HUDEP-2 (cell line): ENCODE data around the gene DAPK1.

ENCODE experiments used
- DNase-seq, 76 experiments: peaks; one replicate each; lab custom pipeline; 2025; ENCODE audit not compliant: unreplicated experiment in 76 of 76; lab: John Stamatoyannopoulos, UW

Gene DAPK1

DNA sequence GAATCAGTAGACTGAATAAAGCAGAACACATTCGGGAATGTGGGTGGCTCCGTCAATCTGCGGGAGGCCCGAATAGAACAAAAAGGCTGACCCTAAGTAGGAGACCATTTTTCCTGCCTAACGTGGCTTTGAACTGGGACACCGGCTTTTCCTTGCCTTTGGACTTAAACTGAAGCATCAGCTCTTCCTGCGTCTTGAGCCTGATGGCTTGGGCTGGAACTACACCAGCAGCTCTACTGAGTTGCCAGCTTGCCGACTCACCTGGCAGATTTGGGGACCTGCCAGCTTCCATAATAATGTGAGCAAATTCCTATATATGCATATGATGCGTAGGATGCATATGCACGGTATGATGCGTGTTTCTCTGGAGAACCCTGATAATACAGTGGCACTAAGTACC lies 111.3 kb downstream of the DAPK1 start:
- no peak for DNase-seq

DNA sequence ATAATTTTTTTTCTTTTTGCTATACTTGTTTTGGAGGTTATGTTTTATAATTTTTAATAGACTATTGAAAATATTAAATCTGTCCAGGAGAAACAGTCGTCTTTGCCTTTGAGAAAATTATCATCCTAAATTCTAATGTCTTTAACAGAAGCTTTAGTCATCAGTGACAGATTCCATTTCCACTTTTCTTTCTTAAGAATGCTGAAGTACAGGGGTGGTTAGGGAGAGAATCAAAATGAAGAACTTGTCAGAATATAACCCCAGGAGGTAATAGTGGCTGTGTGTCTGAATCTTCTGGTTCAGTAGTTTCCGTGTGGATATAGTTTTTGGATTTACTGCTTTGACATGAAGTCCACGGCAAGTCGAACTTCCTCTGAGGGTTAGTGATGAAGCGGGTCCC lies 111.8 kb downstream of the DAPK1 start:
- no peak for DNase-seq

DNA sequence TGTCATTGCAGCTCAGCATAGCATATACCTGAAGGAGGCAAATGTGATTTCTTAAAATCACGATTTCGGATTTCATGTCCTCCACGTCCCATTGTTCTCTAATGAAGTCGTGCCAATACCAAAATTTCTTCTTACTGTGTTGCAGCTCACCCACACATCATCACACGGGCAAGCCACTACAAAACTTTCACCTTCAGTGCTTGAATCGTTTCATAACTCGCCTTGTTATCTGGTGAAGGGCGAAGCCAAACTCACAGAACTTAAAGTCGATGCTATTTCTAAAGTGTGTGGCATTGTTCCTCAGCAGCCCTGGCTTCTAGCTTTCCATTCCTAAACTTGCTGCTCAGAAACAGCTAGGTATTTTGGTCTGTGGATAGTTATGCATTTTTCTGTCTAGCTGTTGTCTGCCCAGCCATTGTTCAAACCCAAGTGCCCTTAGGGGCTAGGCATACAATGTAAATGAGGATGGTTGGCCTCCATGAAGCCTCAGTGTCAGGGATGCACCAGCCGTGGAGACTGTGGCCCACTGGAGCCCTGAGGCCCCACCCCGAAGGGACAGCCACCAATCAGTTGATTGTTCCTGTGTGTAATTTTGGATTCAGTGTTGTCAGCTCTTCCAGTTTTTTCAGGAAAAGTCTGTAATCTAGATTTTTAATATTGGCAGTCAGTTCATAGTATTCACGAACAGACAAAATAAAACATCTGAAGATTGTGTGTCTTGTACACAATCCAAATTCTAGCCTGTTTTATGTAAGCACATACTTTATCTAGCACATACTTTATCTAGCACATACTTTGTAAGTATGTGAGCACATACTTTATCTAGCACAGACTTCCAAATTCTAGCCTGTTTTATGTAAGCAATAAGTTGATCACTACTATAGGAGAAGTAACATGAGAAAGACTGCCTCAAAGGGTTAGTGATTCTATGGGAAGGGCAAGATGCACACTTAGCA lies 112.8 kb downstream of the DAPK1 start:
- DNase-seq, result no peak

DNA sequence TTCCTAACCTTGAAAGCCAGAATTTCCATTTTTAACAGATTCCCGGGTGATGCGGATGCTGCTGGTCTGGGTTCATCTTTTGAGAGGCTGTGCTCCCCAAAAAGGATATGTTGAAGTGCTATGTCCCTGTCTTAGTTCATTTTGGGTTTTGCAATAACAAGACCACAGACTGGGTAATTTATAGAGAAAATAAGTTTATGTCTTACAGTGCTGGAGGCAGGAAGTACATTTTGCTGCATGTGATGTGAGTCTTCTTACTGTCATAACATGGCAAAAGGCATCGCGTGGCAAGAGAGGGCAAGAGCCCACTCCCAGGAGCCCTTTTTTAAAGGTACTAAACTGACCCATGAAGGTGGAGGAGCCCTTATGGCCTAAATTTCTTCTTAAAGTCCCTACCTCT lies 114.1 kb downstream of the DAPK1 start:
- no peak for DNase-seq

DNA sequence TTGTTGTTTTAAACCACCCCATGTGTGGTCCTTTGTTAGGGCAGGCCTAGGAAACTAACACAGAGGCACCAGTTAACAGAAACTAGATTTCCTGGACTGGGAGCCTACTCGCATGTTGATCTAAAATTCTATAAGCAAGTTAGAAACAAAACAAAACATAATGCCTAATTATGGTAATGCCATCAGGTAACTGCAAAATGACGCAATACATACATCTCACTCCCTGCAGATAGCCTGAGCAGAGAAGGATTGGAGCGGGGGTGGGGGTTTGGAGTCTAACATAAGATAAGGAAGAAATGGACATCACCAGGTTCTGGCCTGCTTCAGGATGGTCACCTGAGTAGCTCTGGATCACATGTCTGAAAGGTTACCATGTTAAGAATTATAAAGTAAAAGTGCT lies 114.9 kb downstream of the DAPK1 start:
- DNase-seq, result no peak

DNA sequence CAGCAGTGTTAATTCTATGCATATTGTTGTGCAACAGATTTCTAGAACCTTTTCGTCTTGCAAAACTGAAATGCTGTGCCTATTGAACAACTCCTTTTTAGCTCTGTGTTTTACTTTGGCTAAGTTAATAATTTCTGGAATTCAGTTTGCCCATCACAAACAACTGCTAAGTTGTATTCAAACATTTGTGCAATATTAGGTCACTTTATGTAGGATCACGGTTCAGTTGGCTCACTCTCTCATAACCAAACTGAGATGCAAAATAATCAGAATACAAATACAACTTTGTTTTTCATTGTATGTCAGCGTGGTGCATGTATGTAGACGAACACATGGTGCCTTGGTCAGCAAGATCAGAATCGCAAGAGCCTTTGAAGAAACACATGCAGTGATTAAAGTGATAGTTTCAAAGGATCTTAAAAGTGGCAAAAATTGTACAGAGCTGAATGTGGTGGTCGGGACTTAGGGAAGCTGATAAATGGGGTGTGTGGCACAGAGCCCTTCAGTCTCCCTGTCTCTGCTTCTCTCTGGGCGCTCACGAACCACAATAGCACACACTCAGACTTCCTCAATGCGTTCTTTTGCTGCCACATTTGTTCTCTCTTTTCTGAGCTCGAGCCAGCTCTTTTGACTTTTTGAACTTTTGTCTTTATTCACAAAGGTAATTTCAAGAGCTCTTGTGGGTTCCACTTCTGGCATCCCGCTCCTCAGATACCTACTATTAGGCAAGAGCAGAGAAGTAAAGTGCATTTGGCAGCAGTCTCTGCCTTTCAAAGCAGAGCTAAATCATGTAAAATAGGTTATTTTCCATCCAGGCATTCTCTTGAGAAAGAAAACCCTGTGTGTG lies 115.8 kb downstream of the DAPK1 start:
- DNase-seq, result no peak

DNA sequence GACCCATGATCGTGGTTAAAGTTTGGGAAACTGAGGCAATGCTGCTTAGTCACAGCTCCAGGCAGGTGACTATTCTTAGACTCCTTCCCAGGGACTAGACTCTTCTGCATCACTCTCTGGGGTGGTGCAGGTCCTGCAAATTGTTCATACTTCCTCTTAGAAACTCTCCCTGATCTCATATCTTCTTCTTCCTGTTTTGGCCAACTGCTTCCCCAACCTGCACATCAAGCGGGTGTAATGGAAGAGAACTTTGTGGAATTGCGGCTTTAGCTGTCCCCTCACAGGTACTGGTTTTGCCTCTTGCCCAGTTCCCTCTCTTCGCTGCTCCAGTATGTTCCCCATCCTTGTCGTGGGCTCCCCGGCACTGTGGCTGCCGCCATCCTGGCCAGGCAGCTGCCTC lies 116.7 kb downstream of the DAPK1 start:
- no peak for DNase-seq

DNA sequence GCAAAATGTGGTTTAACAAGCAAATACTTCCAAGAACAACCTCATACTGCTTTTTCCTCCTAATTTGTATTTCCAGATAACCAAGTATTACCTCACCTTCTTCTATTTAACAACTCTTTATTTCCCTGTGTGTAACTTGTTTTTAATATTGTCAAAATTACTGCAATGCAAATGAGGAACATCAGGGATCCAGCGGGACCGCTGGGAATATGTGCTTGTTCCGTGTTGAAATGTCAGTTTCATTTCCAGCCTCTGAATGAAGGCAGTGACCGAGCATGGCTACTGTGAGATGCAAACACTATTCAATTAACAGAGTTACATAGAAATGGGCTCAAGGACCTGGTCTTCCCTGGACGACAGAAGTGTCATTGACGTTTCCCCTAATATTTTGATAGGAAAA lies 117.5 kb downstream of the DAPK1 start:
- DNase-seq, result no peak

DNA sequence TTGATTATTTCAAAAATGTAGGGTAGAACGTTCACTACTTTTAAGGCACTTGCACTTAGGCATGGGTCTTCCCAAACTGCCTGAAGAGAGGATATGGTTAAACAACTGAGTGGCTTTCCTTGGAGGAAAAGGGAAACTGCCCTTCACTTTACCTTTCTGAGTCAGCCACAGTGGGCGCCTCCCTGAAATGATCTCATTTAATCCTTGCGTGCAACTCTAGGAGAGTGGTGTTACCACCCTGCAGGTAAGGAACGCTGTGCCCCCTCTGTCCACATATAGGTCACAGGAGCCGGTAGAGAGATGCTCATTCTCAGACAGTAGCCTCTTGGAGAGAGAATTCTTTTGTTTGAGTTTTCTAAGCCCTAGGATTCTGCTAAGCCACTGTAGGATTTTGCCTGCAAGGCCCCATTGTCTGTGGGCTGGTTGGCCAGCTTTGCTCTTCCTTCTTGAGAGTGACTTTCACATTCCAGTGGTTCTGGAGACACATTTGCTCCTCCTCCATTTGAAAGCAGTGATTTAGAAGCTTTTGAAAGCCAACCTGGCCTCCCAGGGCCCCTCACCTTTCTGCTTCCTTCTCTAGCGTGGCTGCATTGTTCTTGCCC lies 118.0 kb downstream of the DAPK1 start:
- DNase-seq, result no peak

DNA sequence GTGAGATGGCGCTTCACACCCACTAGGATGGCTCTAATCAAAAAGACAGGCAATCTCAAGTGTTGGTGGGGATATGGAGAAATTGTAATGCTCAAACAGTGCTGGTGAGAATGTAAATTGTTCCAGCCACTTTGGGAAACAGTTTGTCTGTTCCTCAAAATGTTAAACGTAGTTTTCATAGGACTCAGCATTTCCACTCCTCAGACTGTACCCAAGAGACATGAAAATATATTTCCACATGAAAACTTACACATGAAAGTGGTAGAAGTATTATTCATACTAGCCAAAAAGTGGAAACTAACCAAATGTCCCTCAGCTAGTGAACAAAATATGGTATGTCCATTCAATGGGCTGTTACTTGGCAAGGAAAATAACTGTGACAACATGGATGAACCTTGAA lies 120.6 kb downstream of the DAPK1 start:
- no peak for DNase-seq

DNA sequence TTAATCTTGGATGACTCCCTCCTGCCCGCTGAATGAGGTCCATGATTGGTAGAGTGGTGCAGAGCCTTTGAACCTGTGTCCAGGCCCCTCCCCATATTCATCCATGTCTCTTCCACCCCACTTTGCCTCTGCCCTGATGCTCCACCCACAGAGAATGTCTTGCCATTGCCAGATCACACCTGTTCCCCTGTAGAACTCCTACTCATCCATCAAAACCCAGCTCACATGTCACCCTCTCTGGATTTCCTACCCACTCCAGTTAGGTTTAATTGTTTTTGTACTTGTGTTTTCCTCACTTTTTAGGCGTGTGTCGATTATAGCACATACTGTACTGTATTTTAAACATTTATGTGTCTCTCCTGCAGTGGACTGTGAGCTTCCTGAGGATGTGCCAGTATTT lies 121.3 kb downstream of the DAPK1 start:
- DNase-seq, result no peak

DNA sequence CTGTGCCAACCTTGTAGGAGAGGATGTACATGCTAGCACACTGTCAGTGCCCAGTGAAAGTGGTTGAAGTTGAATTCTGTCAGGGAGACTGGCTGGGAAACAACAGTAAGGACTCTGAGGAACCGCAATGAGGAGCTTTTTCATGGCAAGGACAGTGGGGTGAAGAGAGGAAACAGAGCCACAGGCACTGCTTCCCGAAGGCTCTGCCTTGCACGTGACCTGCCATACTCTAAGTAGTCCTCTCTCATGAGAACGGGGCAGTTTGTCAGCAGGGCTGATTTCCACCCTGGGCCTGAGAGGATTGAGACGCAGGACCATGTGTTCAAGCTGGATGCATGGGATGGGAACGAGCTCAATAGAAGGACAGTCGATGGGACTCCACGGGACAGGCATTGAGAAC lies 121.7 kb downstream of the DAPK1 start:
- DNase-seq, result no peak

DNA sequence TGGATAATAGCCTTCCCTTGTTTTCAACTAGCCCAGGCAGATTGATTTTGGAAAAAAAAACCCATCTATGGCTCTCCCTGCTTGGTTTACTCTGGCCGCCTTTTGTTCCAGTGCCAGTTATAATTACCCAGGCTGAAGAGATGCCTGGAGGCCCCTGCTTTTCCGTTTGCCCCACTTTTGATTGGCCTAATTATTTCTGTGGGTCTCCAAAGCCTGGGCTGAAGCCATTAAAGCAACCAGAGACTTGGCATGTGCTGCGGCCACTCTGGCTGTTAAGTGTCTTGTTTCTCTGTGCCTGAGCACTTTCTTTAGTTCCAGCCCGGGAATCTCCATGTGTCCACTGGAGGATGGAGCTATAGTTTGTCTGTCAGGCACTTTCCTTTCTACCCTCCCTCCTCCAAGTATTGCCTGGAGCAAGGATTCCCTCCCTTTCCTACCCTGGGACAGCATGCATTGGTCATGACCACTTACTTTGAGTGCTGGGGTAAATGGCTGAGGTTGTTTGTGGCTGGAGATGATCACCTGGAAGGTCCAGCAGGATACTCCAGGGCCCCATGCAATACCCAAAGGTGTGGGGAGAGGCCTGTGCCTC lies 123.2 kb downstream of the DAPK1 start:
- no peak for DNase-seq

DNA sequence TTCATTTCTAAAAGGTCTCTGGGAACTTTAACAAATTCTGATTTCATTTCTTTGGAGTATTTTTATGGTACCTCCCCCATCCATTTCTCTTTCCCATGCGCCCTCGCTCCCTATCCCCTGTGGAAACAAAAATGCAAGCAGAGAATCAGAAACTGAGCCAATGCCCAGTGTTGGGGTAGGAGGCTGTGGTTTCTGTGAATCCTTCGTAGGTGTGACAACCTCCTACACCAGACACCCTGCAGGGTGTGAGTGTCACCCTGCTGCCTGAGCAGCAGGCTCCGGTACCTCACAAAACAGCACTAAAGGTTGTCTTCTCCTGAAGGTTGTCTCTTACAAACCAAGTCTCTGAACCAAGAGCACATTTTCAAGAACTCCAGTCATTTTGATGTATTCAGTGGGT lies 124.4 kb downstream of the DAPK1 start:
- DNase-seq, result no peak

DNA sequence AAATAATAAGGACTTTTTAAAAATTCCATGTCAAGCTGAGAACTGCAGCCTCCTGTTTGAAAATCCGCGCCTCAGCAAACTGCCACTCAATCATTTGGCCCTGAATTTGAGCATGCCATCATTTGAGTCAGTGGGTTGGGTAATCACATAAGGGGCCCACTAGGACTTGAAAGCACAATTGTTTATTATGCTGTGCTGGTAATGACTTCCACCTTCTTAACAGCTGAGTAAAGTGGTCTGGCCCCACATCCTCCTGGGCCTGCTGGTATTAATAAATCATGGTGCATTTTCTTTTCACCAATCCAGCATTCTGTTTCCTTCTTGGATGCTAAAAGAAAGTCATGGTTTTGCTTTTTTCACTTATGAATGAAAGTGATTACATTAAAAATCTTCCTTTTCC lies 125.3 kb downstream of the DAPK1 start:
- DNase-seq, result no peak

DNA sequence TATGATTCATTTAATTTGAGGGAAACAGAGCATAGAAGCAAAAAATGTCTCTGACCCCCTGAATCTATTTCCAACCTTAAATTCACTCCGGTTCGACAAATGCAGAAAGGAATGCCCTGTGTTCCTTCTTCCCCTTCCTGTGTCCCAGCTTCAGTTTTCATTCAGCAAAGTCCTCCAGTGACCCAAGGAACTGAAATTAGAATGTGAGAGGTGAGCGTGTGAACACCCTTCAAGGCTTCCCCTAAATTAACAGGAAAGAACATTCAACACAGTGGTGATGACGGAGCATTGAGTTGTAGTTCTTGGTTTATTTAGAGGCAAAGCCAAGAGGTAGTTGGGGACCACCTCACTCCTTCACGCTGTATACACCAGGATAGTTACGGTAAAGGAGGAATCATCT lies 130.7 kb downstream of the DAPK1 start:
- no peak for DNase-seq

DNA sequence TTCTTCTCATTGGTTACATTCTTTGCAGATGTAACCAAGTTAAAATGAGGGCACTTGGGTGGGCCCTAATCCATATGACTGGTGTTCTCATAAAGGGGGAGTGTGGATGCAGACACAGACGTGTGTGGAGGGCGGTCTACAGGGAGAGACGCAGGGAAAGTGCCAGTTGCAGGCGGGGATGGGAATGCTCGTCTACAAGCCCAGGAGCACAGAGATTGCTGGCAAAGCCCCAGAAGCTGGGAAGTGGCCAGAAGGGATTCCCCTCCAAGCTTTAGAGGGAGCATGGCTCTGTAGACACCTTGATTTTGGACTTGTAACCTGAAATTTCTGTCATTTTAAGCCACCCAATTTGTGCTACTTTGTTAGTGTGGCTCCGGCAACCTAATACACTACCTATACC lies 131.4 kb downstream of the DAPK1 start:
- DNase-seq, result no peak

DNA sequence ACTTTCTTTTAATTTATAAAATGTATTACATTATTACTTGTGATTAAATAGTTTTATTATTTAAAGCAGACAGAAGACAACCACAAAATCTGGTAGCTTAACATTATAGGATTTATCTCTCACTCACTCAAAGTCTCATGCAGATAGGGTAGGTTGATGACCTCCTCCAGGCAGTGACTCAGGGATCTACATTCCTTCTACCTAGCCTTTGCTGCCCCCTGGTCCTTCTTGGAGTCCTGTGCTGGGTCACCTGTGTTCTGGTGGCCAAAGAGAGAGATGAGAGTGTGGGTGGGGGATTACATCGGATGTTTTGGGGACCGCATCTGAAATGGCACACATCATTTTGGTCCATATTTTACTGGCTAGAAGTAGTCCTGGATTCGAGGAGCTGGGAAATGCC lies 132.6 kb downstream of the DAPK1 start:
- DNase-seq, result peak in 1 of 76 experiments; percentile 3

DNA sequence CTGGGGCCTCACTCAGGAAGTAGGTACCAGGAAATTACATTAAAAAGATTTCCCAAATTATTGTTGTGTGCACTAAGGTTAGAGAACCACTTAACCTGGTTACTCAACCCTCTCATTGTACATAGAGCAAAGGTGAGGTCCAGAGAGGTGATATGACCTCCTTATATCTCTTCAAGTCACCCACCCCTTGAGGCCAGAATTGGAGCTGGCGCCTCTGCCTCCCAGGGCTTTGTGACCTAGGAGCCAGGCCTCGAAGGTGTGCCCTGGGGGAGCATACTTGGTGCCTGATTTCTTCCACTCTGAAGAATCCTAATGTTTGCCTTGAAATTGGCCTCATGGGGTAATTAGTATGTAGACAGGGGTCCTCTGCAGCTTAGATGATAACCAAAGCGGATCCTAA lies 133.2 kb downstream of the DAPK1 start:
- DNase-seq, result no peak

DNA sequence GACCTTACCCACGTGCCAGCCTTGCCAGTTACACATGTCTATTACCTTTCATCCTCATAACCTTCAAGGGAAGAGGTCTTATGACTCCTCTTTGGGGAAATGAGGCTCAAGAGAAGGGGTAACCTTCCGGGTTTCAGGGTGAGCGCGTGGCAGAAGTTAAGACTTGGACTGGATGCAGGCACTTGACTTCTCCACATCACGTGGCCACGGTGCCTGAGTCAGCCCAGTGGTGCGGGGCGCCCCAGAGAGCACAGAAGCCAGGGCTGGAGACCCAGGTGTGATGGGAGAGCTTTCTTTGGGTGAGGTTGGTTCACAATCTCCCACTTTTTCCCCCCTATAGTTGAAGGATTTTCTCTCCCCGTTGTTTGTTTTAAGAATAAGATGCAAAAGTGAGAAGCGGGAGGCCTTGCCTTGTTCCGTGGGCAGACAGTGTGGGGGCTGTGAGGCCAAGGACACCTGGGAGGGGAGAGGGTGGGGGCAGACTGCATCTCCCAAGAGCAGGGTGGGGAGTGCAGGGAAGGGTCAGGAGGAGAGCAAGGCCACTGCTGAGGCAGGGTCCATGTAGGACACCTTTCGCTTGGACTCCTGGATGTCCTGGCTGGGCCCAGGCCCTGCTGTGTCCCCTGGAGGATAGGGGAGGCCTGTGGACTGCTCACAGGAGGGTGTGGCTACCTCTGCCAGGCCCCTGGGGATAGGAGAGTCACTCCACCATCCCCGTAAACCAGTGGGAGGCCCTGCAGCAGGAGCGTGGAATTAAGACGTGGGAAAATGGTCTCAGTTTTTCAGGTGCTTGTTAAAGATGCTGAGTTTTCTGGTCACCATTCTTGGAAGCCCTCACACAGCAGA lies 138.2 kb downstream of the DAPK1 start:
- DNase-seq, result no peak
